HG02840 (cell line): ENCODE data around the gene R3HDM2.
A peak's percentile ranks its signal among the peaks of the same experiment; 100 is the strongest.

ENCODE experiments used
- ATAC-seq: cut with Tn5 transposase; IDR thresholded peaks from one replicate; pipeline ENCODE4 v1.9.1; 2021; ENCODE audit warnings: mild to moderate bottlenecking, moderate library complexity, moderate number of reproducible peaks; ENCODE audit not compliant: unreplicated experiment, low FRiP score

Gene R3HDM2

GRCh38 chr12:57467212-57467874 lies 36.5 kb upstream of the R3HDM2 start:
- ATAC-seq = no peak

GRCh38 chr12:57465747-57466505 lies 35.1 kb upstream of the R3HDM2 start:
- no peak for ATAC-seq

GRCh38 chr12:57465030-57465746 lies 34.3 kb upstream of the R3HDM2 start:
- ATAC-seq = no peak

GRCh38 chr12:57464569-57464968 lies 33.7 kb upstream of the R3HDM2 start:
- no peak for ATAC-seq

- ATAC-seq = no peak
Observed at GRCh38 chr12:57462912-57463253, 32.0 kb upstream of the R3HDM2 start.

- ATAC-seq = peak; percentile 62
Observed at GRCh38 chr12:57462251-57462911, 31.5 kb upstream of the R3HDM2 start.

- no peak for ATAC-seq
Observed at GRCh38 chr12:57461917-57462250, 31.0 kb upstream of the R3HDM2 start.

GRCh38 chr12:57461276-57461916 lies 30.6 kb upstream of the R3HDM2 start:
- no peak for ATAC-seq

- no peak for ATAC-seq
Observed at GRCh38 chr12:57460841-57461275, 30.0 kb upstream of the R3HDM2 start.

GRCh38 chr12:57460468-57460784 lies 29.6 kb upstream of the R3HDM2 start:
- ATAC-seq = no peak

GRCh38 chr12:57459750-57460467 lies 29.1 kb upstream of the R3HDM2 start, which contains the start of gene GLI1:
Gene GLI1 (plus strand): TSS chr12:57459785. CDS start chr12:57463692, 3,907 bp downstream.
- ATAC-seq = no peak

GRCh38 chr12:57459055-57459749 lies 28.4 kb upstream of the R3HDM2 start:
- peak; percentile 44 for ATAC-seq

GRCh38 chr12:57458665-57459054 lies 27.8 kb upstream of the R3HDM2 start:
- no peak for ATAC-seq

- no peak for ATAC-seq
Observed at GRCh38 chr12:57456737-57457490, 26.1 kb upstream of the R3HDM2 start.

- ATAC-seq = no peak
Observed at GRCh38 chr12:57456145-57456700, 25.4 kb upstream of the R3HDM2 start.

GRCh38 chr12:57455374-57456144 lies 24.7 kb upstream of the R3HDM2 start:
- no peak for ATAC-seq

- ATAC-seq = no peak
Observed at GRCh38 chr12:57454566-57455373, 23.9 kb upstream of the R3HDM2 start, which contains the start of gene INHBE. Gene INHBE (plus strand): TSS chr12:57455307. CDS start chr12:57455537, 230 bp downstream.
